Measurements from ENCODE around the gene TNFRSF18.
"Not testable (repeated sequence)": the region's sequence is repeated elsewhere in the genome, so short reads cannot be mapped to it uniquely, and the experiment has no call there.

Gene TNFRSF18

GRCh38 chr1:1202831-1203560 lies 3.4 kb downstream of the TNFRSF18 start:
- in situ Hi-C loops (cut with HindIII; ENCODE audit: low pct_ligation_motif_present, low pct_unique_long_range_greater_than_20kb, low sequenced_read_pairs) = no loop called here
- no peak for DNase-seq

GRCh38 chr1:1200876-1201810 lies 5.2 kb downstream of the TNFRSF18 start:
- in situ Hi-C loops (cut with HindIII; ENCODE audit: low pct_ligation_motif_present, low pct_unique_long_range_greater_than_20kb, low sequenced_read_pairs) = no loop called here
- DNase-seq = peak; percentile 26

- no peak for DNase-seq
- in situ Hi-C loops (cut with HindIII; ENCODE audit: low pct_ligation_motif_present, low pct_unique_long_range_greater_than_20kb, low sequenced_read_pairs) = no loop called here
Observed at GRCh38 chr1:1199961-1200875, 6.2 kb downstream of the TNFRSF18 start.

- in situ Hi-C loops (cut with HindIII; ENCODE audit: low pct_ligation_motif_present, low pct_unique_long_range_greater_than_20kb, low sequenced_read_pairs) = no loop called here
Observed at GRCh38 chr1:1199141-1199960, 7.0 kb downstream of the TNFRSF18 start.

GRCh38 chr1:1198423-1199140 lies 7.8 kb downstream of the TNFRSF18 start:
- no peak for DNase-seq
- in situ Hi-C loops (cut with HindIII; ENCODE audit: low pct_ligation_motif_present, low pct_unique_long_range_greater_than_20kb, low sequenced_read_pairs) = no loop called here

More at GRCh38 chr1:1199141-1199960, 7.0 kb downstream of the TNFRSF18 start:
- DNase-seq = no peak

- no peak for DNase-seq
- in situ Hi-C loops (cut with HindIII; ENCODE audit: low pct_ligation_motif_present, low pct_unique_long_range_greater_than_20kb, low sequenced_read_pairs) = no loop called here
Observed at GRCh38 chr1:1197551-1198422, 8.6 kb downstream of the TNFRSF18 start.

GRCh38 chr1:1197188-1197500 lies 9.2 kb downstream of the TNFRSF18 start:
- DNase-seq = no peak
- in situ Hi-C loops (cut with HindIII; ENCODE audit: low pct_ligation_motif_present, low pct_unique_long_range_greater_than_20kb, low sequenced_read_pairs) = no loop called here

- no peak for DNase-seq
- in situ Hi-C loops (cut with HindIII; ENCODE audit: low pct_ligation_motif_present, low pct_unique_long_range_greater_than_20kb, low sequenced_read_pairs) = no loop called here
Observed at GRCh38 chr1:1196431-1197187, 9.8 kb downstream of the TNFRSF18 start.

GRCh38 chr1:1195726-1196125 lies 10.7 kb downstream of the TNFRSF18 start:
- in situ Hi-C loops (cut with HindIII; ENCODE audit: low pct_ligation_motif_present, low pct_unique_long_range_greater_than_20kb, low sequenced_read_pairs); DNase-seq: not testable (repeated sequence)

GRCh38 chr1:1194723-1195122 lies 11.7 kb downstream of the TNFRSF18 start:
- DNase-seq = no peak
- in situ Hi-C loops (cut with HindIII; ENCODE audit: low pct_ligation_motif_present, low pct_unique_long_range_greater_than_20kb, low sequenced_read_pairs) = no loop called here

GRCh38 chr1:1191734-1192133 lies 14.7 kb downstream of the TNFRSF18 start:
- DNase-seq = no peak
- in situ Hi-C loops (cut with HindIII; ENCODE audit: low pct_ligation_motif_present, low pct_unique_long_range_greater_than_20kb, low sequenced_read_pairs) = no loop called here

GRCh38 chr1:1189111-1189510 lies 17.3 kb downstream of the TNFRSF18 start:
- DNase-seq = no peak
- in situ Hi-C loops (cut with HindIII; ENCODE audit: low pct_ligation_motif_present, low pct_unique_long_range_greater_than_20kb, low sequenced_read_pairs) = no loop called here

- in situ Hi-C loops (cut with HindIII; ENCODE audit: low pct_ligation_motif_present, low pct_unique_long_range_greater_than_20kb, low sequenced_read_pairs) = no loop called here
- DNase-seq = no peak
Observed at GRCh38 chr1:1187938-1188337, 18.5 kb downstream of the TNFRSF18 start.

GRCh38 chr1:1185101-1185765 lies 21.2 kb downstream of the TNFRSF18 start:
- no peak for DNase-seq
- in situ Hi-C loops (cut with HindIII; ENCODE audit: low pct_ligation_motif_present, low pct_unique_long_range_greater_than_20kb, low sequenced_read_pairs) = no loop called here
